NT2/D1 (cell line): ENCODE data around the gene KLF6.

Source experiments
- SUZ12 ChIP-seq: IDR thresholded peaks from 2 replicates; pipeline ENCODE4 v1.6.1; 2011; ENCODE audit not compliant: insufficient read length, insufficient read depth; ENCODE audit errors: extremely low read depth
- ZNF274 ChIP-seq: IDR thresholded peaks from 2 replicates; pipeline ENCODE4 v1.6.1; 2011; ENCODE audit warnings: mild to moderate bottlenecking, low read depth, low read length

- TF ChIP-seq ZNF274 (no peak), SUZ12 (no peak)
Measured at GRCh38 chr10:3800586-3800985, 15.6 kb upstream of the KLF6 start.
